Neural progenitor cell (in vitro differentiated cells): ENCODE measurements around the gene PPP1R16B. TPM values are rescaled to one million over a fixed set of nuclear protein-coding genes. Genes with fewer than 3 reads are reported as not detected.

ENCODE experiments used
- DNase-seq: peaks from one replicate; pipeline ENCODE4 v3.0.0-alpha.2; 2016; ENCODE audit warnings: low spot score
- H2AFZ ChIP-seq: fragments of 200-600 bp; sonication (generic); replicated peaks from 2 replicates; pipeline ENCODE4 v1.6.1; 2016; ENCODE audit warnings: antibody characterized with exemption
- H3F3A ChIP-seq: fragments of 200-600 bp; sonication (generic); 2 replicates; pipeline ENCODE4 v1.6.1; 2016; ENCODE audit warnings: antibody characterized with exemption, low read depth
- H3K27ac ChIP-seq: fragments of 200-600 bp; sonication (generic); 2 replicates; pipeline ENCODE4 v1.5.1; 2016; ENCODE audit warnings: mild to moderate bottlenecking
- H3K27me3 ChIP-seq: fragments of 200-600 bp; sonication (generic); 2 replicates; pipeline ENCODE4 v1.6.1; 2016; ENCODE audit warnings: mild to moderate bottlenecking, moderate library complexity
- H3K36me3 ChIP-seq: fragments of 200-600 bp; sonication (generic); 2 replicates; pipeline ENCODE4 v1.5.1; 2016
- H3K4me1 ChIP-seq: fragments of 200-600 bp; sonication (generic); 2 replicates; pipeline ENCODE4 v1.6.1; 2016; ENCODE audit warnings: mixed run types
- H3K4me2 ChIP-seq: fragments of 200-600 bp; sonication (generic); 2 replicates; pipeline ENCODE4 v1.6.1; 2016
- H3K4me3 ChIP-seq: fragments of 200-600 bp; sonication (generic); 2 replicates; pipeline ENCODE4 v1.5.1; 2016
- H3K79me2 ChIP-seq: fragments of 200-600 bp; sonication (generic); 2 replicates; pipeline ENCODE4 v1.6.1; 2016; ENCODE audit warnings: low read depth
- H3K9ac ChIP-seq: fragments of 200-600 bp; sonication (generic); 2 replicates; pipeline ENCODE4 v1.6.1; 2016
- H3K9me3 ChIP-seq: fragments of 200-600 bp; sonication (generic); 2 replicates; pipeline ENCODE4 v1.5.1; 2016; ENCODE audit warnings: low read depth
- H4K20me1 ChIP-seq: fragments of 200-600 bp; sonication (generic); 2 replicates; pipeline ENCODE4 v1.6.1; 2016; ENCODE audit warnings: low read depth
- H3K27ac Mint-ChIP-seq: 3 replicates; pipeline ENCODE4 v1.8.0; 2021; ENCODE audit warnings: mixed read lengths
- H3K27me3 Mint-ChIP-seq: 2 replicates; pipeline ENCODE4 v1.8.0; 2022; ENCODE audit warnings: low read depth, mild to moderate bottlenecking, inconsistent platforms, moderate library complexity, mixed read lengths; ENCODE audit not compliant: insufficient read depth
- H3K36me3 Mint-ChIP-seq: 3 replicates; pipeline ENCODE4 v1.8.0; 2021; ENCODE audit warnings: mixed read lengths
- H3K4me1 Mint-ChIP-seq: 3 replicates; pipeline ENCODE4 v1.8.0; 2021; ENCODE audit warnings: mixed read lengths
- H3K4me3 Mint-ChIP-seq: 3 replicates; pipeline ENCODE4 v1.8.0; 2021; ENCODE audit warnings: mild to moderate bottlenecking, moderate library complexity, mixed read lengths
- H3K9me3 Mint-ChIP-seq: 3 replicates; pipeline ENCODE4 v1.8.0; 2020; ENCODE audit warnings: mixed read lengths
- CTCF ChIP-seq: fragments of 200-600 bp; sonication (generic); IDR thresholded peaks from 2 replicates; pipeline ENCODE4 v1.5.1; 2017; ENCODE audit warnings: antibody characterized with exemption, mild to moderate bottlenecking
- EZH2 ChIP-seq: fragments of 200-600 bp; sonication (generic); IDR thresholded peaks from 2 replicates; pipeline ENCODE4 v1.6.1; 2017; ENCODE audit warnings: antibody characterized with exemption, mild to moderate bottlenecking, moderate library complexity
- EZH2phosphoT487 ChIP-seq: fragments of 200-600 bp; sonication (generic); IDR thresholded peaks from 2 replicates; pipeline ENCODE4 v1.6.1; 2017; ENCODE audit warnings: antibody characterized with exemption
- total RNA-seq: library from RNA; depleted of rRNA; stranded (reverse); fragments of >200 nt; gene quantifications from 2 replicates; pipeline ENCODE4 v1.2.3, GENCODE V29; 2015; ENCODE audit warnings: low replicate concordance

Gene PPP1R16B
- total RNA-seq, 1 donor from 2014 or later: 0.95 TPM

- no peaks in the 10 kb centered on the region for H3K27me3 ChIP-seq
- DNase-seq: no peak
- peaks cover 55% of the 10 kb centered on the region for H3K36me3 Mint-ChIP-seq
- no peaks in the 10 kb centered on the region for H3K9me3 Mint-ChIP-seq
- no peak overlapping the region for H2AFZ ChIP-seq
- H3K9ac ChIP-seq: no peak overlapping the region
- peaks cover 15% of the 10 kb centered on the region for H3K36me3 ChIP-seq
- no peak overlapping the region for H3K4me3 ChIP-seq
- no peaks in the 10 kb centered on the region for H3K27me3 Mint-ChIP-seq
- no peak overlapping the region for H3K4me2 ChIP-seq
- H3K4me1 Mint-ChIP-seq: no peaks in the 10 kb centered on the region
- TF ChIP-seq EZH2 (no peak), EZH2phosphoT487 (no peak), CTCF (no peak)
- peaks cover 42% of the 10 kb centered on the region for H3K79me2 ChIP-seq
- H3F3A ChIP-seq: peaks cover 7% of the 10 kb centered on the region
- H3K9me3 ChIP-seq: no peaks in the 10 kb centered on the region
- H3K27ac ChIP-seq: no peak overlapping the region
- H4K20me1 ChIP-seq: peaks cover 35% of the 10 kb centered on the region
- no peaks in the 10 kb centered on the region for H3K4me1 ChIP-seq
- H3K27ac Mint-ChIP-seq: no peak overlapping the region
- H3K4me3 Mint-ChIP-seq: no peak overlapping the region
Measured at GRCh38 chr20:38950254-38950653, 144.8 kb downstream of the PPP1R16B start.

GRCh38 chr20:38951611-38952010 lies 146.1 kb downstream of the PPP1R16B start:
- Histone ChIP-seq H3K36me3 (peaks cover 10% of the 10 kb centered on the region), H3K4me2 (no peak overlapping the region)
- peaks cover 49% of the 10 kb centered on the region for H3K36me3 Mint-ChIP-seq

GRCh38 chr20:38952153-38952552 lies 146.7 kb downstream of the PPP1R16B start:
- H3K27ac ChIP-seq: no peak overlapping the region
- peaks cover 43% of the 10 kb centered on the region for H3K36me3 Mint-ChIP-seq
- no peak overlapping the region for H3K9ac ChIP-seq
- no peak overlapping the region for H3K4me3 ChIP-seq
- no peaks in the 10 kb centered on the region for H3K4me1 Mint-ChIP-seq
- no peak overlapping the region for H3K4me2 ChIP-seq
- H3K9me3 ChIP-seq: no peaks in the 10 kb centered on the region
- TF ChIP-seq CTCF: no peak
- DNase-seq: no peak
- H3K27me3 Mint-ChIP-seq: peaks cover 6% of the 10 kb centered on the region
- peaks cover 10% of the 10 kb centered on the region for H3K36me3 ChIP-seq
- H2AFZ ChIP-seq: no peak overlapping the region
- no peak overlapping the region for H3K4me3 Mint-ChIP-seq
- H3F3A ChIP-seq: peaks cover 11% of the 10 kb centered on the region
- H3K4me1 ChIP-seq: no peaks in the 10 kb centered on the region
- H3K9me3 Mint-ChIP-seq: no peaks in the 10 kb centered on the region
- H4K20me1 ChIP-seq: peaks cover 16% of the 10 kb centered on the region
- no peaks in the 10 kb centered on the region for H3K27me3 ChIP-seq
- peaks cover 25% of the 10 kb centered on the region for H3K79me2 ChIP-seq
- no peak overlapping the region for H3K27ac Mint-ChIP-seq

More at GRCh38 chr20:38951611-38952010, 146.1 kb downstream of the PPP1R16B start:
- no peak overlapping the region for H3K4me3 ChIP-seq
- peaks cover 22% of the 10 kb centered on the region for H4K20me1 ChIP-seq
- H3F3A ChIP-seq: peaks cover 7% of the 10 kb centered on the region
- H2AFZ ChIP-seq: no peak overlapping the region
- no peak for TF ChIP-seq EZH2phosphoT487
- TF ChIP-seq CTCF: no peak
- TF ChIP-seq EZH2: no peak
- no peaks in the 10 kb centered on the region for H3K9me3 Mint-ChIP-seq
- H3K79me2 ChIP-seq: peaks cover 31% of the 10 kb centered on the region
- H3K9ac ChIP-seq: no peak overlapping the region
- H3K9me3 ChIP-seq: no peaks in the 10 kb centered on the region
- no peaks in the 10 kb centered on the region for H3K4me1 Mint-ChIP-seq
- H3K27me3 Mint-ChIP-seq: peaks cover 6% of the 10 kb centered on the region
- no peak overlapping the region for H3K27ac Mint-ChIP-seq
- DNase-seq: no peak
- no peak overlapping the region for H3K4me3 Mint-ChIP-seq
- no peaks in the 10 kb centered on the region for H3K4me1 ChIP-seq
- H3K27ac ChIP-seq: no peak overlapping the region
- H3K27me3 ChIP-seq: no peaks in the 10 kb centered on the region
